ENCODE data around the gene TP63.

The TP63 gene

GRCh38 chr3:189868061-189868460 lies 236.9 kb downstream of the TP63 start:
- Histone ChIP-seq H3K27ac (no peak overlapping the region), H3K4me3 (ENCODE audit: low read depth, low read length) (no peak overlapping the region), H3K4me2 (ENCODE audit: low read length) (no peak overlapping the region), H3K36me3 (ENCODE audit: control insufficient read depth, insufficient read depth, low read length) (no peaks in the 10 kb centered on the region), H3K4me1 (no peaks in the 10 kb centered on the region), H3K79me2 (no peaks in the 10 kb centered on the region), H2AFZ (no peak overlapping the region), H3K9me3 (ENCODE audit: control insufficient read depth, low read length) (no peaks in the 10 kb centered on the region), H3K27me3 (ENCODE audit: control insufficient read depth, insufficient read depth, low read length) (no peaks in the 10 kb centered on the region), H3K9ac (no peak overlapping the region)
- TF ChIP-seq, protein P1, sequence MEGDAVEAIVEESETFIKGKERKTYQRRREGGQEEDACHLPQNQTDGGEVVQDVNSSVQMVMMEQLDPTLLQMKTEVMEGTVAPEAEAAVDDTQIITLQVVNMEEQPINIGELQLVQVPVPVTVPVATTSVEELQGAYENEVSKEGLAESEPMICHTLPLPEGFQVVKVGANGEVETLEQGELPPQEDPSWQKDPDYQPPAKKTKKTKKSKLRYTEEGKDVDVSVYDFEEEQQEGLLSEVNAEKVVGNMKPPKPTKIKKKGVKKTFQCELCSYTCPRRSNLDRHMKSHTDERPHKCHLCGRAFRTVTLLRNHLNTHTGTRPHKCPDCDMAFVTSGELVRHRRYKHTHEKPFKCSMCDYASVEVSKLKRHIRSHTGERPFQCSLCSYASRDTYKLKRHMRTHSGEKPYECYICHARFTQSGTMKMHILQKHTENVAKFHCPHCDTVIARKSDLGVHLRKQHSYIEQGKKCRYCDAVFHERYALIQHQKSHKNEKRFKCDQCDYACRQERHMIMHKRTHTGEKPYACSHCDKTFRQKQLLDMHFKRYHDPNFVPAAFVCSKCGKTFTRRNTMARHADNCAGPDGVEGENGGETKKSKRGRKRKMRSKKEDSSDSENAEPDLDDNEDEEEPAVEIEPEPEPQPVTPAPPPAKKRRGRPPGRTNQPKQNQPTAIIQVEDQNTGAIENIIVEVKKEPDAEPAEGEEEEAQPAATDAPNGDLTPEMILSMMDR (IDR thresholded peaks at IDR 0.05): no peak

DNA sequence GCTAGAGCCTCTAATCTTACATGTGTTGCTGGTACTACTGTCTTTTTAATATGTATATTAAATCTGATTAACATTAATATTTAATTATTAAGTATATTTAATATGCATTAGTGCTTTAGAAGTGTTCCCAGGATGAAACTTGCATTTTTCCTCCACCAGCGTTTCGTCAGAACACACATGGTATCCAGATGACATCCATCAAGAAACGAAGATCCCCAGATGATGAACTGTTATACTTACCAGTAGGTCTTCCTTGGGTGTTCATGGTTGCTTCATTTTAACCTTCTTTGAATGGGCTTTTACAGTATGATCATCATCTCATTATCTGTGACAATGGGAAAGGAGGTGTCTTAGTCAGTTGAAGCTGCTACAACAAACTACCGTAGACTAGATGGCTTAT lies 238.0 kb downstream of the TP63 start:
- no peaks in the 10 kb centered on the region for H3K36me3 ChIP-seq (ENCODE audit: control insufficient read depth, insufficient read depth, low read length)
- H3K4me3 ChIP-seq (ENCODE audit: low read depth, low read length): no peak overlapping the region
- H3K27me3 ChIP-seq (ENCODE audit: control insufficient read depth, insufficient read depth, low read length): no peaks in the 10 kb centered on the region
- no peak overlapping the region for H3K9ac ChIP-seq
- TF ChIP-seq, protein P1 (IDR thresholded peaks at IDR 0.05): no peak
- no peak overlapping the region for H2AFZ ChIP-seq
- no peak overlapping the region for H3K27ac ChIP-seq
- H3K4me2 ChIP-seq (ENCODE audit: low read length): no peak overlapping the region
- H3K9me3 ChIP-seq (ENCODE audit: control insufficient read depth, low read length): no peaks in the 10 kb centered on the region
- H3K4me1 ChIP-seq: no peaks in the 10 kb centered on the region
- no peaks in the 10 kb centered on the region for H3K79me2 ChIP-seq

DNA sequence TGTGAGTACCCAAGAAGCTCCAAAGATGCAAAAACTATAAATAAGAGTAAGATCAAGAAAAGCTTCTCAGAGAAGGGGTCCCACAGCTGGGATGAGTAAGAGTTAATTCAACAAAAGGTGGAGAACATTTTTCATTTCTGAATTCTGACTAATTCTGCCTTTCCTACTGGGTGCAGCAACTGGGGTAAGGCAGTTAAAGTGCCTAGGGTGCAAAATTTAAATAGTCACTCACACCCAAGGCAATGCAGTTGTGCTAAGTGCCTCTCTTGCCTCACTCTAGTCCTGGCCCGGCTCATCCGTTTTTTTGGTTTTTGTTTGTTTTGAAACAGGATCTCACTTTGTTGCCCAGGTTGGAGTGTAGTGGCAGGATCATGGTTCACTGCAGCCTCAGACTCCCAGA lies 240.2 kb downstream of the TP63 start:
- H3K27me3 ChIP-seq (ENCODE audit: control insufficient read depth, insufficient read depth, low read length): no peaks in the 10 kb centered on the region
- no peak overlapping the region for H3K9ac ChIP-seq
- TF ChIP-seq, protein P1 (IDR thresholded peaks at IDR 0.05): no peak
- H2AFZ ChIP-seq: no peak overlapping the region
- no peaks in the 10 kb centered on the region for H3K9me3 ChIP-seq (ENCODE audit: control insufficient read depth, low read length)
- no peak overlapping the region for H3K27ac ChIP-seq
- no peak overlapping the region for H3K4me2 ChIP-seq (ENCODE audit: low read length)
- H3K4me1 ChIP-seq: no peaks in the 10 kb centered on the region
- H3K79me2 ChIP-seq: no peaks in the 10 kb centered on the region
- no peak overlapping the region for H3K4me3 ChIP-seq (ENCODE audit: low read depth, low read length)
- H3K36me3 ChIP-seq (ENCODE audit: control insufficient read depth, insufficient read depth, low read length): no peaks in the 10 kb centered on the region

- Histone ChIP-seq H3K27ac (no peak overlapping the region), H3K4me3 (ENCODE audit: low read depth, low read length) (no peak overlapping the region), H3K9me3 (ENCODE audit: control insufficient read depth, low read length) (no peaks in the 10 kb centered on the region), H3K4me1 (no peaks in the 10 kb centered on the region), H3K36me3 (ENCODE audit: control insufficient read depth, insufficient read depth, low read length) (no peaks in the 10 kb centered on the region), H3K9ac (no peak overlapping the region), H3K79me2 (no peaks in the 10 kb centered on the region), H3K4me2 (ENCODE audit: low read length) (no peak overlapping the region), H3K27me3 (ENCODE audit: control insufficient read depth, insufficient read depth, low read length) (no peaks in the 10 kb centered on the region), H2AFZ (no peak overlapping the region)
- TF ChIP-seq, protein P1 (IDR thresholded peaks at IDR 0.05): no peak
These were observed 252.0 kb downstream of the TP63 start for GRCh38 chr3:189883113-189883753.

- TF ChIP-seq, protein P1 (IDR thresholded peaks at IDR 0.05): no peak
- Histone ChIP-seq H3K36me3 (ENCODE audit: control insufficient read depth, insufficient read depth, low read length) (no peaks in the 10 kb centered on the region), H3K4me3 (ENCODE audit: low read depth, low read length) (no peak overlapping the region), H3K27me3 (ENCODE audit: control insufficient read depth, insufficient read depth, low read length) (no peaks in the 10 kb centered on the region), H3K4me2 (ENCODE audit: low read length) (no peak overlapping the region), H3K9me3 (ENCODE audit: control insufficient read depth, low read length) (no peaks in the 10 kb centered on the region), H3K9ac (no peak overlapping the region), H3K4me1 (no peaks in the 10 kb centered on the region), H3K79me2 (no peaks in the 10 kb centered on the region), H2AFZ (no peak overlapping the region), H3K27ac (no peak overlapping the region)
These were observed 259.3 kb downstream of the TP63 start for GRCh38 chr3:189890496-189890895.
